ENCODE measurements around the gene ATP6V0D1. TPM values are rescaled to one million over a fixed set of nuclear protein-coding genes. Genes with fewer than 3 reads are reported as not detected.

The ATP6V0D1 gene
- total and polyA plus RNA-seq, 2 of the 4 experiments (the other 2 are of a cell fraction): 112 to 124 TPM

DNA sequence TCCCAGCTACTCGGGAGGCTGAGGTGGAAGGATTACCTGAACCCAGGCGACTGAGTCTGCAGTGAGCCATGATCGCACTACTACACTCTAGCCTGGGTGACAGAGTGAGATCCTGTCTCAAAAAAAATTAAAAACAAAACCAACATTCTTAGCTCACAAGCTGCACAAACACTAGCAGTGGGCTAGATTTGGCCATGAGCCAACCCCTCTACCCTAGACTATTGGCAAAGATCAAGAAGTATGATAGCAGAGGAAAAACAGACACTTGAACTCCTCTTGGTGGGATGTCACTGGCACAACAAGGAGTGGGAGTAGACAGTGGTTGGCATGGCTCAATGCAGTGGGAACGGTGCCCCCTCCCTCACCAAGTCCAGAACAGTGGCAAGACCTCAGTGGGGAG, 28.1 kb upstream of the ATP6V0D1 start:
- Histone ChIP-seq H2BK20ac (ENCODE audit: low read depth, low read length) (no peak overlapping the region), H2BK15ac (ENCODE audit: low read depth, low read length) (no peak overlapping the region), H2AFZ (replicated peaks; ENCODE audit: low read length, poor library complexity) (no peak overlapping the region), H3K56ac (ENCODE audit: extremely low read depth, insufficient read depth, low read length) (no peak overlapping the region), H3K9me1 (ENCODE audit: insufficient read depth, low read length) (no peaks in the 10 kb centered on the region; the same call in 1 of the 2 replicates), H3K14ac (replicated peaks; ENCODE audit: low read depth, low read length) (no peak overlapping the region), H3K27me3 (ENCODE audit: control insufficient read depth, insufficient read depth, low read length) (no peaks in the 10 kb centered on the region; the same call in 1 of the 2 replicates), H3K4ac (ENCODE audit: low read depth, low read length) (no peak overlapping the region), H4K91ac (ENCODE audit: insufficient read depth, low read depth, low read length) (no peak overlapping the region), H3K27ac (ENCODE audit: insufficient read depth, low read length) (no peak overlapping the region), H3K4me2 (ENCODE audit: low read depth, low read length) (no peak overlapping the region), H3K36me3 (ENCODE audit: control insufficient read depth, insufficient read depth, low read length) (no peaks in the 10 kb centered on the region), H2BK120ac (ENCODE audit: low read depth, low read length) (no peak overlapping the region), H2AK9ac (replicated peaks; ENCODE audit: low read depth, low read length, poor library complexity) (no peak overlapping the region), H3K4me1 (ENCODE audit: control insufficient read depth, insufficient read depth, low read length) (no peaks in the 10 kb centered on the region), H4K8ac (ENCODE audit: low read depth in 2 of 2, low read length in 2 of 2) (no peak overlapping the region), H2AK5ac (ENCODE audit: low read depth, low read length) (no peak overlapping the region), H4K20me1 (ENCODE audit: insufficient read depth, low read length) (no peaks in the 10 kb centered on the region), H2BK5ac (ENCODE audit: low read depth, low read length, poor library complexity, severe bottlenecking) (no peak overlapping the region), H3K9ac (ENCODE audit: low read depth, low read length) (no peak overlapping the region), H4K5ac (ENCODE audit: low read depth, low read length) (no peak overlapping the region), H3K23ac (ENCODE audit: low read depth, low read length) (no peak overlapping the region), H3K4me3 (ENCODE audit: insufficient read depth, low read depth, low read length) (no peak overlapping the region), H3K79me1 (ENCODE audit: low read depth in 1 of 2, low read length in 2 of 2) (no peaks in the 10 kb centered on the region), H3K9me3 (ENCODE audit: control insufficient read depth, insufficient read depth, low read length) (no peaks in the 10 kb centered on the region), H3K18ac (ENCODE audit: low read depth, low read length) (no peak overlapping the region)
- no CpG with 5 or more reads among the region's 4 CpGs for WGBS, 2 experiments (ENCODE audit: extremely low coverage in 2 of 2, insufficient read length in 1 of 2)
- POLR2A ChIA-PET (ENCODE audit: unreplicated experiment): no interaction called here
- TF ChIP-seq, protein P1, sequence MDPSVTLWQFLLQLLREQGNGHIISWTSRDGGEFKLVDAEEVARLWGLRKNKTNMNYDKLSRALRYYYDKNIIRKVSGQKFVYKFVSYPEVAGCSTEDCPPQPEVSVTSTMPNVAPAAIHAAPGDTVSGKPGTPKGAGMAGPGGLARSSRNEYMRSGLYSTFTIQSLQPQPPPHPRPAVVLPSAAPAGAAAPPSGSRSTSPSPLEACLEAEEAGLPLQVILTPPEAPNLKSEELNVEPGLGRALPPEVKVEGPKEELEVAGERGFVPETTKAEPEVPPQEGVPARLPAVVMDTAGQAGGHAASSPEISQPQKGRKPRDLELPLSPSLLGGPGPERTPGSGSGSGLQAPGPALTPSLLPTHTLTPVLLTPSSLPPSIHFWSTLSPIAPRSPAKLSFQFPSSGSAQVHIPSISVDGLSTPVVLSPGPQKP (IDR thresholded peaks at IDR 0.05; ENCODE audit: borderline replicate concordance, low read depth, low read length): no peak
- TF ChIP-seq MAFK (IDR thresholded peaks at IDR 0.05; ENCODE audit: low read depth, low read length): no peak
- TF ChIP-seq SMC3 (IDR thresholded peaks at IDR 0.05; ENCODE audit: low read depth, low read length): no peak
- TF ChIP-seq, protein P2, sequence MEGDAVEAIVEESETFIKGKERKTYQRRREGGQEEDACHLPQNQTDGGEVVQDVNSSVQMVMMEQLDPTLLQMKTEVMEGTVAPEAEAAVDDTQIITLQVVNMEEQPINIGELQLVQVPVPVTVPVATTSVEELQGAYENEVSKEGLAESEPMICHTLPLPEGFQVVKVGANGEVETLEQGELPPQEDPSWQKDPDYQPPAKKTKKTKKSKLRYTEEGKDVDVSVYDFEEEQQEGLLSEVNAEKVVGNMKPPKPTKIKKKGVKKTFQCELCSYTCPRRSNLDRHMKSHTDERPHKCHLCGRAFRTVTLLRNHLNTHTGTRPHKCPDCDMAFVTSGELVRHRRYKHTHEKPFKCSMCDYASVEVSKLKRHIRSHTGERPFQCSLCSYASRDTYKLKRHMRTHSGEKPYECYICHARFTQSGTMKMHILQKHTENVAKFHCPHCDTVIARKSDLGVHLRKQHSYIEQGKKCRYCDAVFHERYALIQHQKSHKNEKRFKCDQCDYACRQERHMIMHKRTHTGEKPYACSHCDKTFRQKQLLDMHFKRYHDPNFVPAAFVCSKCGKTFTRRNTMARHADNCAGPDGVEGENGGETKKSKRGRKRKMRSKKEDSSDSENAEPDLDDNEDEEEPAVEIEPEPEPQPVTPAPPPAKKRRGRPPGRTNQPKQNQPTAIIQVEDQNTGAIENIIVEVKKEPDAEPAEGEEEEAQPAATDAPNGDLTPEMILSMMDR (conservative IDR thresholded peaks at IDR 0.05; ENCODE audit: low read depth, low read length): no peak
- TF ChIP-seq CEBPB (IDR thresholded peaks at IDR 0.05; ENCODE audit: low read depth, low read length): no peak
- no peak for TF ChIP-seq MAZ (IDR thresholded peaks at IDR 0.05; ENCODE audit: borderline replicate concordance, low read depth, low read length)
- no peak for TF ChIP-seq CHD1 (IDR thresholded peaks at IDR 0.05; ENCODE audit: low read depth, low read length)
- intact Hi-C loops (cut with micrococcal nuclease) (no loop called here), dilution Hi-C loops (cut with HindIII; ENCODE audit: low sequenced_read_pairs, unreplicated experiment) (no loop called here), in situ Hi-C loops (cut with MboI; ENCODE audit: low sequenced_read_pairs) (no loop called here)
- DNase-seq (no peak), ATAC-seq (ENCODE audit: low read depth) (no peak)
- CTCF ChIA-PET: interaction anchor here (1.8 kb wide), 1 partner anchor 12 kb away, joined by 9 read pairs; no protein-coding TSS in a partner anchor
- no TSS peak for BruUV-seq (replicated peaks)
